ENCODE measurements around the gene PACRG. TPM values are rescaled to one million over a fixed set of nuclear protein-coding genes. Genes with fewer than 3 reads are reported as not detected.

PACRG gene
- total RNA-seq, 2 donors from 2014 or later: 13.0 TPM; not detected in 1

DNA sequence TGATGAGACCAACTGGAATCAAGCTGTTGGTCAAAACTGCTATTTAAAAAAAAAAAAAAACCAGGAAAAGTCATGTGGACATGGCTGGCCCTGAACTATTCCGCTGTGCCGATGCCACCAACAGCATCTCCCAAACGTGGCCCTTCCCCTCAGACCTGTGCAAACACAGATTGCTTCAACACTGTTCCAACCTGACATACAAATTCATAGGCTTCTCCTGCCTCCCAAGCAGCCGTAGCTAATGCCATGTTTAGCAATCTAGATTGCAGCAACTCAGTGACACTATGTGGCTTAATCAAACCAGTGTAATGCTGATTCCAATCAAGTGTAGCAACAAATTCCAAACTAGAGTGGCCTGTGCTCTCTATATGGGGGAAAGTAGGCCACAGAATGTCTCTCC, 16.4 kb upstream of the PACRG start:
- TF ChIP-seq, protein P1, sequence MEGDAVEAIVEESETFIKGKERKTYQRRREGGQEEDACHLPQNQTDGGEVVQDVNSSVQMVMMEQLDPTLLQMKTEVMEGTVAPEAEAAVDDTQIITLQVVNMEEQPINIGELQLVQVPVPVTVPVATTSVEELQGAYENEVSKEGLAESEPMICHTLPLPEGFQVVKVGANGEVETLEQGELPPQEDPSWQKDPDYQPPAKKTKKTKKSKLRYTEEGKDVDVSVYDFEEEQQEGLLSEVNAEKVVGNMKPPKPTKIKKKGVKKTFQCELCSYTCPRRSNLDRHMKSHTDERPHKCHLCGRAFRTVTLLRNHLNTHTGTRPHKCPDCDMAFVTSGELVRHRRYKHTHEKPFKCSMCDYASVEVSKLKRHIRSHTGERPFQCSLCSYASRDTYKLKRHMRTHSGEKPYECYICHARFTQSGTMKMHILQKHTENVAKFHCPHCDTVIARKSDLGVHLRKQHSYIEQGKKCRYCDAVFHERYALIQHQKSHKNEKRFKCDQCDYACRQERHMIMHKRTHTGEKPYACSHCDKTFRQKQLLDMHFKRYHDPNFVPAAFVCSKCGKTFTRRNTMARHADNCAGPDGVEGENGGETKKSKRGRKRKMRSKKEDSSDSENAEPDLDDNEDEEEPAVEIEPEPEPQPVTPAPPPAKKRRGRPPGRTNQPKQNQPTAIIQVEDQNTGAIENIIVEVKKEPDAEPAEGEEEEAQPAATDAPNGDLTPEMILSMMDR (IDR thresholded peaks at IDR 0.05): no peak
- DNase-seq (ENCODE audit: low spot score) (no peak), ATAC-seq (ENCODE audit: insufficient number of reproducible peaks, low FRiP score, low read depth) (no peak)
- Histone ChIP-seq H3K9me3 (no peaks in the 10 kb centered on the region), H3K4me1 (ENCODE audit: control insufficient read depth in 1 of 2, low read depth in 2 of 2) (no peaks in the 10 kb centered on the region), H3K27me3 (replicated peaks; ENCODE audit: insufficient read depth) (no peaks in the 10 kb centered on the region), H3K36me3 (no peaks in the 10 kb centered on the region), H3K4me3 (no peak overlapping the region), H3K27ac (no peak overlapping the region)

DNA sequence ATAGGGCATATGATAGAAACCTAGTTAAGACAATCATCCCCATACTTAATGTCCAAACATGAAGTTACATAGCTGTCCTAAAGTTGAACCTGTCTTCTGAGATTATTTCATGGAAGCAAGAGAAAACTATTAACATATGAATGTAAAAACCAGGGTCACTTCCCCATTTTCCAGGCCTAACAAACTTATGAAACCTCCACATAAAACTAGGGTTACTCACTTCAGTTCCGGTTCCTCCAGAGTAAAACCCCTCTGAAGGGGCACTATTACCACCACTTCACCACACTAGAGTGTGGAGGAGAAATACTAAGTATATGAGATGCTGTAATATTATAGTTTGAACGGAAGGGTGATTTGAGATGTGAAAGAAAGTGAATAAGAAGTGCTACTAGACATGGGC, 15.1 kb upstream of the PACRG start:
- Histone ChIP-seq H3K4me3 (no peak overlapping the region), H3K27me3 (replicated peaks; ENCODE audit: insufficient read depth) (no peaks in the 10 kb centered on the region), H3K4me1 (ENCODE audit: control insufficient read depth in 1 of 2, low read depth in 2 of 2) (no peaks in the 10 kb centered on the region), H3K9me3 (no peaks in the 10 kb centered on the region), H3K36me3 (no peaks in the 10 kb centered on the region), H3K27ac (no peak overlapping the region)
- DNase-seq (ENCODE audit: low spot score) (no peak), ATAC-seq (ENCODE audit: insufficient number of reproducible peaks, low FRiP score, low read depth) (no peak)
- TF ChIP-seq, protein P1 (IDR thresholded peaks at IDR 0.05): no peak

DNA sequence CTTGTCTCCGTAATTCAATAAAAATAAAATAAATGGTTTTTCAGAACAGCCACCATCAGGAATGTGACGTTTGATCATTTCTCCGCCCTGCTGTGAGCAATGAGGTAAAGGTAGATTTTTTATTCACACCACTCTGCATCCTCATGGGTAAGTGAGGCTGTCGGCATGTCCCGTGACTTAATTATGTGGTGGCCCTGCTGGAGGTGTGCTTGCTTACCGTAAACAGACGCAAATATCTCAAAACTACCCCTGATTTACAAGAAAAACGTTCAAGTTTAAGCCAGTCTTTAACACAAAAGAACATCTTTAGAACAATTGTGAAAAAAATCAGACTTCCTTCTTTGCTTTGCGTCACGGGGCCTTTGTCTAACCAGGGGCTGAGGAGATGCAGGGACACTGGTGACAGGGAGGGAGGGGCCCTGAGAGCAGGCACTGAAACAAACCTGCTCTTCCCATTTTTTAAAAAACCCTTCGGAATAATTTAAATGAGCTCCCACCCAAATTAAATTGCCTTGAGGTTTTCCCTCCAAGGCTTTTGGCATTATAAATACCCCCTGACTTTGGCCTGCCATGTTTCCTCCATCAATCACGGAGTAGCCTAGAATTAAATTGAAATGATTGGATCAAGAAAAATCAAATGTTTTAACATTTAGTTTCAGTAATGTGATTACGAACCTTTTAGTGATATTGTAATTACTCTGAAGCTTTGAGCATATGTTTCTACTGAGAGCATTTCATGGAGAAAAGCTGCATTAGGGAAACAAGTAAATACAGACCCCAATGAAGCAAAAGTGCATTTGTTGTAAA, 13.6 kb upstream of the PACRG start:
- Histone ChIP-seq H3K27me3 (replicated peaks; ENCODE audit: insufficient read depth) (no peaks in the 10 kb centered on the region), H3K4me3 (no peak overlapping the region), H3K27ac (no peak overlapping the region), H3K36me3 (no peaks in the 10 kb centered on the region), H3K4me1 (ENCODE audit: control insufficient read depth in 1 of 2, low read depth in 2 of 2) (no peaks in the 10 kb centered on the region), H3K9me3 (no peaks in the 10 kb centered on the region)
- ATAC-seq (ENCODE audit: insufficient number of reproducible peaks, low FRiP score, low read depth) (no peak), DNase-seq (ENCODE audit: low spot score) (no peak)
- TF ChIP-seq, protein P1 (IDR thresholded peaks at IDR 0.05): no peak

DNA sequence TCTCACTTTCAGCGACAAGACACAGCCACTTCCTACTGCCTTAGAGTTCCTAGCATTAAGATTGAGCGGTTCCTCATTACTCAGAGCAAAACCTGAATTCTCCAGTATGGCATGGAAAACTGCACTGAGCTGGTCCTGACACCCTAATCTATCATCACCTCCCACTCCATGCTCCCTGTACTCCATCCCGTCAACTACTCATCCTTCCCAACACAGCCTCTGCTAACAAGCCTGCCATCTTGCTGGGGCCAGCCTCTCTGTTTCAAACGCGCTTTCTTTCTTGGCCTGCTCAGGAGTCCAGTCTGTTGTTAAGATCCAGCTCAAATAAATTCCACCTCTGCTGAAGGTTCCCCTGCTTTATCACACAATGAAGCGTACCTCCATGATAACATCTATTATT, 12.2 kb upstream of the PACRG start:
- Histone ChIP-seq H3K4me1 (ENCODE audit: control insufficient read depth in 1 of 2, low read depth in 2 of 2) (no peaks in the 10 kb centered on the region), H3K4me3 (no peak overlapping the region), H3K27ac (no peak overlapping the region), H3K36me3 (no peaks in the 10 kb centered on the region), H3K9me3 (no peaks in the 10 kb centered on the region), H3K27me3 (replicated peaks; ENCODE audit: insufficient read depth) (no peaks in the 10 kb centered on the region)
- no peak for ATAC-seq (ENCODE audit: insufficient number of reproducible peaks, low FRiP score, low read depth)
- TF ChIP-seq, protein P1 (IDR thresholded peaks at IDR 0.05): no peak
- no peak for DNase-seq (ENCODE audit: low spot score)

DNA sequence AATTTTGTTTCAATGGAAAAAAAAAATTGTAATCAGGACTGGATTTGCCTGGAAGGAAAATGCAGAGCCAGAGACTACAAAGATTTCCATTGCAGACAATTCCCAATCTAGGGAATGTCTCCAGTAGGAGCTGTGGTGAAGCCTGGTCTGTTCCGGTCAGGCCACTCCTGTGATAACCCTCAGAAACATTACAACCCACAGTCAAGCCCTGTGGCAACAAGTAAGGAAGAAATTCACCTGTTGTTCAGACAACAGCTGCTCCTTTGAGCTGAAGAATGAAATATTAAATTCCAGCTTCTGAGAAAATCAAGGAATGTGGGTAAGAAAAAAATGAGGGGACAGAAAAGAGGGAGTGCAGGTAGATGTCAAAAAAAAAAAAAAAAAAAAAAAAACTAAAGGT, 8.2 kb upstream of the PACRG start:
- ATAC-seq (ENCODE audit: insufficient number of reproducible peaks, low FRiP score, low read depth) (no peak), DNase-seq (ENCODE audit: low spot score) (no peak)
- Histone ChIP-seq H3K9me3 (no peaks in the 10 kb centered on the region), H3K27me3 (replicated peaks; ENCODE audit: insufficient read depth) (no peaks in the 10 kb centered on the region), H3K36me3 (no peaks in the 10 kb centered on the region), H3K4me1 (ENCODE audit: control insufficient read depth in 1 of 2, low read depth in 2 of 2) (no peaks in the 10 kb centered on the region), H3K27ac (no peak overlapping the region), H3K4me3 (no peak overlapping the region)
- TF ChIP-seq, protein P1 (IDR thresholded peaks at IDR 0.05): no peak

All from thoracic aorta (tissue), 2 donors.